ENCODE data around the gene SLC25A22. TPM values are rescaled to one million over a fixed set of nuclear protein-coding genes. Genes with fewer than 3 reads are reported as not detected.

SLC25A22 gene
- polyA plus RNA-seq, 2 of the 4 experiments (the other 2 are of a cell fraction) = 13.5 to 18.7 TPM

DNA sequence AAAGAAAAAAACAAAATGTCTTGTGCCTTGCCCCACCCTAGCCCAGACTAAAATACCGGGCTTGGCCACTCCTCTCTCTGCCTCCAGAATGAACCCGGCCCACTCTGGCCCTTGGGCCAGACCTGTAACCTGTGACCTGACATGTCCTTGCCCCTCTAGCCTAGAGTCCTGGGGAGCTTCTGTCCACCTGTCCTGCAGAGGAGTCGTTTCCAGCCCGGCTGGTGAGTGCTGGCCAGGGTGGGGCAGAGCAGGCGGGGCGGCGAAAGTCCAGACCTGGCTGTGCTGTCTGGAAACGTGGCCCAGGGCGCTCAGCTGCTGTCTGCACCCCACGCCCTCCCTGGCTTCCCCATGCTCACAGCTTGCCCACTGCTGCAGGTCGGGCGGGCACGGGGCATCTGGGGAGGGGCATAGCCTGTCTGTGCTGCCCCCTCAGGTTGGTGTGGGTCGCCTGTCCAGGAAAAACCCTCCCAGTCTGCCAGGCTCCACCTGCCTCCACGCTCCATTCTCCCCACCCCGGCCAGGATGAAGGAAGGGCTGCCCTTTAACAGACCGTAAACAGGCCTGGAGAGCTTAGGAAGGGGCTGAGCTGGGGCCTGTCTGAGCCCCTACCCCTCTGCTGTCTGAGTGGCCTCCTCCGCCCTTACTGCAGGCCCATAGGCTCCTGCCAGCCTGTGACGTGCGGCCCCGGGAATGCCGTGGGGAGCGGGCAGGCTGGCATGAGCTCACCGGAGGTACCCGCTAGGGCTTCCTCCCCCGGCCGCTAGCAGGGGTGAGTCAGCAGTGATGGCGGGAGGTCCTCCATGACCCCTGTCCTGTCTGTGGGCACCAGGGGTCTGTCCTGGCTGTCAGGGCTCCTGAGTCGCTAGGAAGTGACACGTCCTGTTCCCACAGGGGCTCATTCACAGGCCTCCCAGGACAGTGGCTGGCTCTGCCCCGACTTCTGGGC lies 36.6 kb upstream of the SLC25A22 start (continued):
- TF ChIP-seq, protein P1, sequence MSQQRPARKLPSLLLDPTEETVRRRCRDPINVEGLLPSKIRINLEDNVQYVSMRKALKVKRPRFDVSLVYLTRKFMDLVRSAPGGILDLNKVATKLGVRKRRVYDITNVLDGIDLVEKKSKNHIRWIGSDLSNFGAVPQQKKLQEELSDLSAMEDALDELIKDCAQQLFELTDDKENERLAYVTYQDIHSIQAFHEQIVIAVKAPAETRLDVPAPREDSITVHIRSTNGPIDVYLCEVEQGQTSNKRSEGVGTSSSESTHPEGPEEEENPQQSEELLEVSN (IDR thresholded peaks at IDR 0.05; ENCODE audit: borderline replicate concordance, low read depth) = peak; percentile 37; the same call in 1 of the 2 replicates
- TF ChIP-seq CEBPB (IDR thresholded peaks at IDR 0.05) (peak in 1 of 2 experiments; percentile 30; a peak in 1 of 4 replicates), FOSL2 (IDR thresholded peaks at IDR 0.05) (peak; percentile 55; the same call in 1 of the 2 replicates), FOSL2 (CRISPR knock-in tag; IDR thresholded peaks at IDR 0.05) (peak; percentile 96), HOXA7 (CRISPR knock-in tag; IDR thresholded peaks at IDR 0.05) (no peak), NFE2L2 (conservative IDR thresholded peaks at IDR 0.05; ENCODE audit: low read length) (peak; percentile 29; the same call in 1 of the 2 replicates), RCOR1 (IDR thresholded peaks at IDR 0.05; ENCODE audit: low read depth, low read length) (no peak), JUN (IDR thresholded peaks at IDR 0.05) (peak in 1 of 2 experiments; percentile 85; a peak in 3 of 5 replicates), HOXB5 (CRISPR knock-in tag; IDR thresholded peaks at IDR 0.05) (peak; percentile 55; the same call in 1 of the 2 replicates), TFCP2L1 (CRISPR knock-in tag; IDR thresholded peaks at IDR 0.05) (peak; percentile 74; the same call in 1 of the 2 replicates), MYC (IDR thresholded peaks at IDR 0.05; ENCODE audit: borderline replicate concordance, low read length) (peak; percentile 49; the same call in 1 of the 2 replicates), ZSCAN20 (CRISPR knock-in tag; IDR thresholded peaks at IDR 0.05) (no peak), NR3C1 (IDR thresholded peaks at IDR 0.05) (no peak), HOXB13 (CRISPR knock-in tag; IDR thresholded peaks at IDR 0.05; ENCODE audit: low read depth) (peak; percentile 71; the same call in 1 of the 2 replicates), SREBF2 (IDR thresholded peaks at IDR 0.05) (no peak), EHF (CRISPR knock-in tag; IDR thresholded peaks at IDR 0.05) (no peak), CBX2 (IDR thresholded peaks at IDR 0.05; ENCODE audit: borderline replicate concordance, low read depth) (no peak), JUNB (IDR thresholded peaks at IDR 0.05) (peak; percentile 31; the same call in 1 of the 2 replicates), ZNF302 (CRISPR knock-in tag; IDR thresholded peaks at IDR 0.05) (no peak), GATA3 (IDR thresholded peaks at IDR 0.05; ENCODE audit: borderline replicate concordance) (peak; percentile 74; the same call in 1 of the 2 replicates)
- TF ChIP-seq, protein P2, sequence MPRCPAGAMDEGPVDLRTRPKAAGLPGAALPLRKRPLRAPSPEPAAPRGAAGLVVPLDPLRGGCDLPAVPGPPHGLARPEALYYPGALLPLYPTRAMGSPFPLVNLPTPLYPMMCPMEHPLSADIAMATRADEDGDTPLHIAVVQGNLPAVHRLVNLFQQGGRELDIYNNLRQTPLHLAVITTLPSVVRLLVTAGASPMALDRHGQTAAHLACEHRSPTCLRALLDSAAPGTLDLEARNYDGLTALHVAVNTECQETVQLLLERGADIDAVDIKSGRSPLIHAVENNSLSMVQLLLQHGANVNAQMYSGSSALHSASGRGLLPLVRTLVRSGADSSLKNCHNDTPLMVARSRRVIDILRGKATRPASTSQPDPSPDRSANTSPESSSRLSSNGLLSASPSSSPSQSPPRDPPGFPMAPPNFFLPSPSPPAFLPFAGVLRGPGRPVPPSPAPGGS (IDR thresholded peaks at IDR 0.05) = 0 out of 3 replicates have a peak, but pooled peaks have one; percentile 39
- TF ChIP-seq, protein P3, sequence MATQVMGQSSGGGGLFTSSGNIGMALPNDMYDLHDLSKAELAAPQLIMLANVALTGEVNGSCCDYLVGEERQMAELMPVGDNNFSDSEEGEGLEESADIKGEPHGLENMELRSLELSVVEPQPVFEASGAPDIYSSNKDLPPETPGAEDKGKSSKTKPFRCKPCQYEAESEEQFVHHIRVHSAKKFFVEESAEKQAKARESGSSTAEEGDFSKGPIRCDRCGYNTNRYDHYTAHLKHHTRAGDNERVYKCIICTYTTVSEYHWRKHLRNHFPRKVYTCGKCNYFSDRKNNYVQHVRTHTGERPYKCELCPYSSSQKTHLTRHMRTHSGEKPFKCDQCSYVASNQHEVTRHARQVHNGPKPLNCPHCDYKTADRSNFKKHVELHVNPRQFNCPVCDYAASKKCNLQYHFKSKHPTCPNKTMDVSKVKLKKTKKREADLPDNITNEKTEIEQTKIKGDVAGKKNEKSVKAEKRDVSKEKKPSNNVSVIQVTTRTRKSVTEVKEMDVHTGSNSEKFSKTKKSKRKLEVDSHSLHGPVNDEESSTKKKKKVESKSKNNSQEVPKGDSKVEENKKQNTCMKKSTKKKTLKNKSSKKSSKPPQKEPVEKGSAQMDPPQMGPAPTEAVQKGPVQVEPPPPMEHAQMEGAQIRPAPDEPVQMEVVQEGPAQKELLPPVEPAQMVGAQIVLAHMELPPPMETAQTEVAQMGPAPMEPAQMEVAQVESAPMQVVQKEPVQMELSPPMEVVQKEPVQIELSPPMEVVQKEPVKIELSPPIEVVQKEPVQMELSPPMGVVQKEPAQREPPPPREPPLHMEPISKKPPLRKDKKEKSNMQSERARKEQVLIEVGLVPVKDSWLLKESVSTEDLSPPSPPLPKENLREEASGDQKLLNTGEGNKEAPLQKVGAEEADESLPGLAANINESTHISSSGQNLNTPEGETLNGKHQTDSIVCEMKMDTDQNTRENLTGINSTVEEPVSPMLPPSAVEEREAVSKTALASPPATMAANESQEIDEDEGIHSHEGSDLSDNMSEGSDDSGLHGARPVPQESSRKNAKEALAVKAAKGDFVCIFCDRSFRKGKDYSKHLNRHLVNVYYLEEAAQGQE (IDR thresholded peaks at IDR 0.05) = peak; percentile 14; the same call in 1 of the 2 replicates
- TF ChIP-seq, protein P4, sequence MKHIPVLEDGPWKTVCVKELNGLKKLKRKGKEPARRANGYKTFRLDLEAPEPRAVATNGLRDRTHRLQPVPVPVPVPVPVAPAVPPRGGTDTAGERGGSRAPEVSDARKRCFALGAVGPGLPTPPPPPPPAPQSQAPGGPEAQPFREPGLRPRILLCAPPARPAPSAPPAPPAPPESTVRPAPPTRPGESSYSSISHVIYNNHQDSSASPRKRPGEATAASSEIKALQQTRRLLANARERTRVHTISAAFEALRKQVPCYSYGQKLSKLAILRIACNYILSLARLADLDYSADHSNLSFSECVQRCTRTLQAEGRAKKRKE (CRISPR knock-in tag; IDR thresholded peaks at IDR 0.05; ENCODE audit: low read depth) = 0 out of 2 replicates have a peak, but pooled peaks have one; percentile 32
- TF ChIP-seq, protein P5, sequence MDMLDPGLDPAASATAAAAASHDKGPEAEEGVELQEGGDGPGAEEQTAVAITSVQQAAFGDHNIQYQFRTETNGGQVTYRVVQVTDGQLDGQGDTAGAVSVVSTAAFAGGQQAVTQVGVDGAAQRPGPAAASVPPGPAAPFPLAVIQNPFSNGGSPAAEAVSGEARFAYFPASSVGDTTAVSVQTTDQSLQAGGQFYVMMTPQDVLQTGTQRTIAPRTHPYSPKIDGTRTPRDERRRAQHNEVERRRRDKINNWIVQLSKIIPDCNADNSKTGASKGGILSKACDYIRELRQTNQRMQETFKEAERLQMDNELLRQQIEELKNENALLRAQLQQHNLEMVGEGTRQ (IDR thresholded peaks at IDR 0.05) = no peak

Data from A549 (cell line).